PC-3 (cell line): Measurements from ENCODE around the gene CDK19.
"Not testable (repeated sequence)": the region's sequence is repeated elsewhere in the genome, so short reads cannot be mapped to it uniquely, and the experiment has no call there.

ENCODE experiments used
- EZH2phosphoT487 ChIP-seq: fragments of 300-600 bp; sonication (generic); IDR thresholded peaks from 2 replicates; pipeline ENCODE4 v1.6.1; 2018; ENCODE audit warnings: mild to moderate bottlenecking, antibody characterized with exemption, low read length, borderline replicate concordance
- TF ChIP-seq, protein P1 (sequence below): fragments of 300-600 bp; sonication (generic); conservative IDR thresholded peaks from 2 replicates; pipeline ENCODE4 v1.5.1; 2017; ENCODE audit warnings: antibody characterized with exemption, low read depth, mild to moderate bottlenecking, low read length

DNA sequence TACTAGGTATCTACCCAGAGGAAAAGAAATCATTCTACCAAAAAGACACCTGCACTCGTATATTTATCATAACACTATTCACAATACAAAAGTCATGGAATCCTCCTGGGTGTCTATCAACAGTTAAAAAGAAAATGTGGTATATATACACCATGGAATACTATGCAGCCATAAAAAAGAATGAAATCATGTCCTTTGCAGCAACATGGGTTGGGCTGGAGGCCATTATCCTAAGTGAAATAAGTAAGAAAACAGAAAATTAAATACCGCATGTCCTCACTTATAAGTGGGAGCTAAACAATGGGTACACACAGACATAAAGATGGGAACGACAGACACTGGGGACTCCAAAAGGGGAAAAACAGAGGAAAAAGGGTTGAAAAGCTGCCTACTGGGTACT lies 13.1 kb downstream of the CDK19 start:
- not testable (repeated sequence) for TF ChIP-seq EZH2phosphoT487
- TF ChIP-seq, protein P1, sequence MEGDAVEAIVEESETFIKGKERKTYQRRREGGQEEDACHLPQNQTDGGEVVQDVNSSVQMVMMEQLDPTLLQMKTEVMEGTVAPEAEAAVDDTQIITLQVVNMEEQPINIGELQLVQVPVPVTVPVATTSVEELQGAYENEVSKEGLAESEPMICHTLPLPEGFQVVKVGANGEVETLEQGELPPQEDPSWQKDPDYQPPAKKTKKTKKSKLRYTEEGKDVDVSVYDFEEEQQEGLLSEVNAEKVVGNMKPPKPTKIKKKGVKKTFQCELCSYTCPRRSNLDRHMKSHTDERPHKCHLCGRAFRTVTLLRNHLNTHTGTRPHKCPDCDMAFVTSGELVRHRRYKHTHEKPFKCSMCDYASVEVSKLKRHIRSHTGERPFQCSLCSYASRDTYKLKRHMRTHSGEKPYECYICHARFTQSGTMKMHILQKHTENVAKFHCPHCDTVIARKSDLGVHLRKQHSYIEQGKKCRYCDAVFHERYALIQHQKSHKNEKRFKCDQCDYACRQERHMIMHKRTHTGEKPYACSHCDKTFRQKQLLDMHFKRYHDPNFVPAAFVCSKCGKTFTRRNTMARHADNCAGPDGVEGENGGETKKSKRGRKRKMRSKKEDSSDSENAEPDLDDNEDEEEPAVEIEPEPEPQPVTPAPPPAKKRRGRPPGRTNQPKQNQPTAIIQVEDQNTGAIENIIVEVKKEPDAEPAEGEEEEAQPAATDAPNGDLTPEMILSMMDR: not testable (repeated sequence)
